ENCODE data around the gene SNX13.

- no peak for TF ChIP-seq CTCF (IDR thresholded peaks at IDR 0.05)
- no peak for TF ChIP-seq POLR2A (IDR thresholded peaks at IDR 0.05)
Measured at GRCh38 chr7:17741426-17741825, 198.9 kb downstream of the SNX13 start.
